ENCODE results near the gene DUOX1.
A peak's percentile ranks its signal among the peaks of the same experiment; 100 is the strongest.

The DUOX1 gene

GRCh38 chr15:45144775-45145174, 15.0 kb downstream of the DUOX1 start:
- no peak for DNase-seq

- no peak for DNase-seq
Measured at GRCh38 chr15:45146405-45146804, 16.6 kb downstream of the DUOX1 start.

GRCh38 chr15:45147606-45148005, 17.8 kb downstream of the DUOX1 start:
- DNase-seq, result no peak

GRCh38 chr15:45148076-45149059, 18.6 kb downstream of the DUOX1 start:
- DNase-seq, result no peak

GRCh38 chr15:45149060-45149459, 19.3 kb downstream of the DUOX1 start:
- DNase-seq, result no peak

DNA sequence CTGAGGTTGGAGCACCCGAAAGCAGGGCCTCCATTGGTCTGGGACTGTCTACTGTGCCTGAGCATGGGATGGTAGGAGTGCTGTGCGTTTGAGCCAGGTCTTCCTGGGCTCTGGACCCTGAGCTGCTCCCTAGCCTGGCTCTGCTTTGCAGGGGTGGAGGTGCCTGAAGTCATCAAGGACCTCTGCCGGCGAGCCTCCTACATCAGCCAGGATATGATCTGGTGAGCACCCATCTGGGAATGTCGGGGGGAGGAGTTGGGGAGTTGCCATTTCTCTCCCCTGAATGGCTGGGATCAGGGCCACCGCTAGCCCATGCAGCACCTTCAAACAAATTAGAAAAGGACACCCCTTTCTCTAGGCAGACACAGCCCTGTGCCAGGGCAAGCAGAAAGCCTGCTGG, 20.7 kb downstream of the DUOX1 start:
- no peak for DNase-seq

DNA sequence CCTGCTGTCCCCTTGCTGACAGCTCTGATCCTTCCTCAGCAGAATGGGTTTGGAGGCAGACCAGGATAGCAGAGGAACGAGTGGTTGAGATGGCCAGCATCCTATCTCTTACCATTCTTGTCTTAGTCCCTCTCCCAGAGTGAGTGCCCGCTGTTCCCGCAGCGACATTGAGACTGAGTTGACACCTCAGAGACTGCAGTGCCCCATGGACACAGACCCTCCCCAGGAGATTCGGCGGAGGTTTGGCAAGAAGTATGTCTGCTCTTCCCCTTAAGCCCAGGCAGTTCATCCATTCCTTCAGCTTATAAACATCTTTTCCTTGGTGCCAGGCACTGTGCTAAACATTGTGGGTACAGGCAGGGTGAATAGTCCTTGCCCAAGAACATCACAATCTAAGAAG, 21.2 kb downstream of the DUOX1 start:
- DNase-seq, result no peak

DNA sequence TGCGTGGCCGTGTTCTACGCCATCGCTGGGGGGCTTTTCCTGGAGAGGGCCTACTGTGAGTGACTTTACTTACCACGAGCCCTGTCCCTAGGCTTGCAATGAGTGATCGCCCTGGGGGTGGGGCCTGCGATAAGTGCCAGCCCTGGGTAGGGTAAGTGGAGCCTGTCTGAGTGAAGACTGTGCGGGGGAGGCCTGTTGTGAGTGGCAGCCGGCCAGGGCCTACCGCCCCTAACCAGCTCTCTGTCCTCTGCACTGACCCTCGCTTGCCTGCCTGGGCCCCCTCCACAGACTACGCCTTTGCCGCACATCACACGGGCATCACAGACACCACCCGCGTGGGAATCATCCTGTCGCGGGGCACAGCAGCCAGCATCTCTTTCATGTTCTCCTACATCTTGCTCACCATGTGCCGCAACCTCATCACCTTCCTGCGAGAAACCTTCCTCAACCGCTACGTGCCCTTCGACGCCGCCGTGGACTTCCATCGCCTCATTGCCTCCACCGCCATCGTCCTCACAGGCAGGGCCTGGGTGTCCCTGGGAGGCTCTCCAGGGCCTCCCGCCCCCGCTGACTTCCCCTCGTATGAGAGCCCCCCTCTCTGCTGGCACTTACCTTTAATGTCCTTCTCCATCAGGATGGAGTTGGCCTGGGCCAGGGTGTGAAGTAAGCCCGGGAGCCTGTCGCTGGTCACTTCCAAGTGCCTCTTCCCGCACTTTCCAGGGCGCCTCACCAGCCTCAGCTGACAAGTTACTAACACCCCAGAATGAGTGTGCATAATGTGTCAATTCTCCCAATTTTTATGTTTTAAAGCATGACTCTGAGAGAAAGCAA, 22.4 kb downstream of the DUOX1 start:
- DNase-seq, result no peak

- DNase-seq, result no peak
Measured at GRCh38 chr15:45155739-45156138, 25.9 kb downstream of the DUOX1 start.

- DNase-seq, result peak in 1 of 2 donors; percentile 10
Measured at GRCh38 chr15:45156744-45157455, 27.1 kb downstream of the DUOX1 start.

DNA sequence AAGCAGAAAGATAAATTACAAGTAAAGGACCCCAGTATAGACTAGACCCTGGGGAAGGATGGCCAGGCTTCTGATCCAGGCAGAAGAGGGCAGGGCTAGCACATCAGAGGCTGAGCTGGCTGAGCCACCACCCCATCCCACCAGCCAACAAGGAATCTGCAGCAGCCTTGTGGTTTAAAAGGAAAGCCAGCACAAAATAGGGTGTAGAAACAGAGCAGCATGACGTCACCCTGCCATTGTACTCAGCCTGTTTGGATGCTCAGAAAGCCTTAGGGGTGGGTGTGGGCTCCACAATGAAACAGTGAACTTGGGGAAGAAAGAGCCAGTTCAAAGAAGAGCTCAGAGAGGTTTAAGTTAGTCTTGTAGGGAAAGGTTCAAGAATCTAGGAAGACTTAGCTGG, 28.2 kb downstream of the DUOX1 start:
- DNase-seq, result peak; percentile 62 to 68

DNA sequence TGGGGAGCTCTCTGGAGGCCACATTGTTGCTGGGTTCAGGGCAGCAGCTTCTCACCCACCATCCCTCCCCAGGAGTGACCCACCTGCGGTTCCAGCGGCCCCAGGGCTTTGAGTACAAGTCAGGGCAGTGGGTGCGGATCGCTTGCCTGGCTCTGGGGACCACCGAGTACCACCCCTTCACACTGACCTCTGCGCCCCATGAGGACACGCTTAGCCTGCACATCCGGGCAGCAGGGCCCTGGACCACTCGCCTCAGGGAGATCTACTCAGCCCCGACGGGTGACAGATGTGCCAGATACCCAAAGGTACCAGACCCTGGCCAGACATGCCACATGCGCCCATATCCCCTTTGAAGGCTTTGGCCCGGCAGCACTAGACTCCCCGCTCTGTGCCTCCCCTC, 31.9 kb downstream of the DUOX1 start:
- DNase-seq, result no peak

DNA sequence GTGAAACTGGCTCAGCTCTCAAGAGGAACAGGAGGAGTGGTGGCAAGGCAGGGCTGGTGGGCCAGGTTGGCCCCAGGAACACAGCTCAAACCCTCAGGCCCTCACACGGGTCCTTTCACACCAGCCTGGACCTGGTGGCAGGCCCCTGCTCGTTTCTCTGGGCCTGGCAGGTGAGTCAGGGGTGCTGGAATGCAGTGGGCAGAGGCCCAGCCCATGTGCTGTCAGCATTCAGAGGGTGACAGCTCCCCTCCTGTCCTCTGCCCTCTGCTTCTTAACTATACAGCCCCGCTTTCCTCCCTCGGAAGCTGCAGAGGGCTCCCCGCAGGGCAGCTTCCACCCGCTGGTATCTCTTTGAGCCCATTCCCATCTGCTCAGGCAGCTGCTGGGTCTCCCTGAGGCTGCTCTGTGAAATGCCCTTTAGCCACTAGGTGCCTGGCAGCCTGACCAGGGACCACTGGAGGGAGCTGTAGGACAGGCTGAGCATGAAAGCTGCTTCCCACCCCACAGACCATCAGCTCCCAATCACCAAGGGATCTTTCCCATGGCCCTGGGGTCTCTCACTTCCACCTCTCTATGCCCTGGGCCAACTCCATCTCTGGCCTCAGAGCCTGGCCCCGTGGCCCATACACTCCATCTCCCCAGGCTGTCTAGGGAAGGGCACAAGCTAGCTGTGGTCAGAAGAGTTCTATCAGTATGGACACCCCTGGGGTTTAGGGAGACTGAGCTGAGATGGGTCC, 33.1 kb downstream of the DUOX1 start:
- DNase-seq, result peak; percentile 69 to 77

GRCh38 chr15:45163508-45163856, 33.7 kb downstream of the DUOX1 start:
- DNase-seq, result no peak

DNA sequence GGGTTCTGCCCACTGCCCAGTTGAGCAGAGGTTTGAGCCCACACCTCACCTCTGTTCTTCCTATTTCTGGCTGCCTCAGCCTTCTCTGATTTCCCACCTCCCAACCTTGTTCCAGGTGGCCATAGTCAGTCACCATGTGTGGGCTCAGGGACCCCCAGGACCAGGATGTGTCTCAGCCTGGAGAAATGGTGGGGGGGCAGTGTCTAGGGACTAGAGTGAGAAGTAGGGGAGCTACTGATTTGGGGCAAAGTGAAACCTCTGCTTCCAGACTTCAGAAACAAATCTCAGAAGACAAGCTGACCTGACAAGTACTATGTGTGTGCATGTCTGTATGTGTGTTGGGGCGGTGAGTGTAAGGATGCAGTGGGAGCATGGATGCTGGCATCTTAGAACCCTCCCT, 35.1 kb downstream of the DUOX1 start:
- DNase-seq, result no peak

DNA sequence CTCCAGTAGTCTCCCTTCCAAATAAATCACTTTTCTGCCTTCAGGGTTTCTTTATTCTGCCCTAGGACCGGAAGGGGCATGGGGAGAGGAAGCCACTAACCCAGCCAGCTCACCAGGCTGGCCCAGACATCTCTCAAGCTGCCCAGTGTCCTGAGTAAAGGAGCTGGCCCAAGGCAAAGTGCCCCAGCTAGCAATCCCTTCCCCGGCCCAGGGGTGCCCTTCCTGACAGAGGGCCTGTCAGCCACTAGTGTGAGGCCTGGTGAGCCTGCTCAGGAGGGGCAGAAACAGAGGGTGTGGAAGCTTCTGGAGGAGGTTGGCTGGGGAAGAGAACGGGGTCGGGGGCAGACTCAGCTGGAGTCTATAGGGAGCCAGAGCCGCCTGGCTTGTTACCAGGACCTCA, 35.7 kb downstream of the DUOX1 start:
- no peak for DNase-seq

GRCh38 chr15:45166834-45167630, 37.2 kb downstream of the DUOX1 start:
- DNase-seq, result peak; percentile 69 to 77

- DNase-seq, result no peak
Measured at GRCh38 chr15:45167631-45168205, 37.9 kb downstream of the DUOX1 start.

DNA sequence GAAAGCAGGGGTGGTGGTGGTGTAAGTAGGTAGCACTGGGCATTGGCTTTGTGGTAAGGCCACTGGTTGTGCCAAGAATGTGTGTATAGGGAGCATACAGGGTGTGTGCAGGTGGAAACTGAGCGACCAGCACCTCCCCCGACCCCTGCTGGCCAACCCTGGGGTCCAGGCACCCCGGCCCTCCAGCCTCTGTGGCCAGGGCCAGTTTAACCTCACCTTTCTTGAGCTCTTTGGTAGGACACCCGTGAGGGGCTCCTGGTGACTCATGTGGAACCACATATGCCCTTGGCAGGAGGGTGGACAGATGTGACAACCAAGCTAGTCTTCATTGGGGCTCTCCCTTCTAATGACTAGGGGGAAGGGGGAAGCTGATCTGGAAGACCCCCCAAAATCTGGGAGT, 38.5 kb downstream of the DUOX1 start:
- DNase-seq, result no peak

DNA sequence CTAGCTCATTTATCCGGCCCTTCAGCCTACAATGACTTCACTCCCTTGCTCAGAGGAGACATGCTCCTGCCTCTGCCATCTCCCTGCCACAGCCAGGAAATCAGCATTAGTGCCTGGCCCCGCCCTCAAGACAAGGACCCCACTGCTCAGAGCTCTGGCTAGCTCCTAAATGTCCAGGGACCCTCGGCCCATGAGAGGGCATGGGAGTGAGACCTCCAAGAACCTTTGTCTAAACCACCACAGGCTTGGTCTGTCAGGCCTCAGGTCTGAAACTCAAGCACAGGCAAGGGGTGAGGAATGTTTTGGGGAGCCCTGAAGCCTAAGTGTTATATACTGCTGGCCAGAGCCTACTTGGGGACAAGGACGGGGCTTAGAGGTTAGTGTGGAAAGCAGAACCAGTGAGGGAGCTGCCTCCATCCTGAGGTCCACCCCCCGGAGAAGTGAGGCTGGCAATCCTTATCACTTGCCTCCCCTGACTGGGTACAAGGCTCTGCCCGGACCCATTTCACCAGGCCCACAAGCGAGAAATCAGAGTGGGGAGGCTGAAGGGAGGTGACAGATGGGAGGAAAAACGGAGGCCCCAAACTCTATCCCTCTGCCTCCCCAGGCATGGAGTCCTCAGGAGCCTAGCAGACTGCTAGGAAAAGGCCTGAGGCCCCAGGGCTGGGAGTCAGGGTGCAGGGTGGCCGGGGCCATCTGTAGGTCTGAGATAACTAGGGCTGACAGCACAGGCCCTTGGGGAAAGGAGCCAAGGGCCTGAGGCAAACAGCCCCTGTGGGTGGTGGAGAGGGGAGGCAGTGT, 39.2 kb downstream of the DUOX1 start:
- DNase-seq, result no peak
